Measurements from ENCODE around the gene STK24.

GRCh38 chr13:98619556-98619955 lies 42.6 kb upstream of the STK24 start:
- no peak for TF ChIP-seq CTCF (IDR thresholded peaks at IDR 0.05)
- no peak for TF ChIP-seq ESRRA (IDR thresholded peaks at IDR 0.05; ENCODE audit: borderline replicate concordance, low read length)
- no peak for TF ChIP-seq RFX5 (IDR thresholded peaks at IDR 0.05)
- no peak for TF ChIP-seq ZSCAN20 (CRISPR knock-in tag; IDR thresholded peaks at IDR 0.05)
- TF ChIP-seq MAX (IDR thresholded peaks at IDR 0.05): no peak
- TF ChIP-seq E2F6 (IDR thresholded peaks at IDR 0.05; ENCODE audit: borderline replicate concordance, low read depth): no peak

Measured in A549 (cell line).